ENCODE results near the gene SETBP1. TPM values are rescaled to one million over a fixed set of nuclear protein-coding genes. Genes with fewer than 3 reads are reported as not detected.
A peak's percentile ranks its signal among the peaks of the same experiment; 100 is the strongest.

SETBP1 gene
- total RNA-seq, 1 donor from 2014 or later: 72.8 TPM

DNA sequence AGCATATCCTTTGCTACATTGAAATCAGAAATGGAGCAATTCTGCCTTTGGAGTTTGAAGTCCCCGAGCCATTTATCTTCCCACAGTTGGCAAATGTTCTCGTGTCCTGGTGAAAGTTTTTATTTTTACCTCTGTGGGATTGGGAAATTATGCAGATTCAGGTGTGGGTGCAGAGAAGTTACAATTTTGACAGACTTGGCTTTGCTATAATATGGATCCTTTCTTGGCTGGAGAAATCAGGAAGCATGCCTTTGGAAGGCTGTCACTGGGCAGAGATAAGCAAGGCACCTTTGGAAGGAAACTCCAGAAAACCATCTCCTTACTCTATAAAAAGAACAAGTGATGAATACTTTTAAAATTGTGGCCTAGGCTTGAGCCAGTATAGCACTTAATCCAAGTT, 278.3 kb downstream of the SETBP1 start:
- peaks cover 86% of the 10 kb centered on the region for H3K36me3 Mint-ChIP-seq (ENCODE audit: low read depth)
- no peak overlapping the region for H3K4me3 Mint-ChIP-seq
- no peaks in the 10 kb centered on the region for H3K9me3 Mint-ChIP-seq
- H3K27me3 Mint-ChIP-seq: no peaks in the 10 kb centered on the region
- no peak overlapping the region for H3K27ac Mint-ChIP-seq
- ChIA-PET POLR2A (no interaction called here), CTCF (no interaction called here)
- peaks cover under 1% of the 10 kb centered on the region for H3K4me1 Mint-ChIP-seq
- DNase-seq (no peak), ATAC-seq (ENCODE audit: low read depth) (no peak)
- TF ChIP-seq, protein P1, sequence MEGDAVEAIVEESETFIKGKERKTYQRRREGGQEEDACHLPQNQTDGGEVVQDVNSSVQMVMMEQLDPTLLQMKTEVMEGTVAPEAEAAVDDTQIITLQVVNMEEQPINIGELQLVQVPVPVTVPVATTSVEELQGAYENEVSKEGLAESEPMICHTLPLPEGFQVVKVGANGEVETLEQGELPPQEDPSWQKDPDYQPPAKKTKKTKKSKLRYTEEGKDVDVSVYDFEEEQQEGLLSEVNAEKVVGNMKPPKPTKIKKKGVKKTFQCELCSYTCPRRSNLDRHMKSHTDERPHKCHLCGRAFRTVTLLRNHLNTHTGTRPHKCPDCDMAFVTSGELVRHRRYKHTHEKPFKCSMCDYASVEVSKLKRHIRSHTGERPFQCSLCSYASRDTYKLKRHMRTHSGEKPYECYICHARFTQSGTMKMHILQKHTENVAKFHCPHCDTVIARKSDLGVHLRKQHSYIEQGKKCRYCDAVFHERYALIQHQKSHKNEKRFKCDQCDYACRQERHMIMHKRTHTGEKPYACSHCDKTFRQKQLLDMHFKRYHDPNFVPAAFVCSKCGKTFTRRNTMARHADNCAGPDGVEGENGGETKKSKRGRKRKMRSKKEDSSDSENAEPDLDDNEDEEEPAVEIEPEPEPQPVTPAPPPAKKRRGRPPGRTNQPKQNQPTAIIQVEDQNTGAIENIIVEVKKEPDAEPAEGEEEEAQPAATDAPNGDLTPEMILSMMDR (IDR thresholded peaks at IDR 0.05): no peak
- intact Hi-C loops (cut with micrococcal nuclease): no loop called here

DNA sequence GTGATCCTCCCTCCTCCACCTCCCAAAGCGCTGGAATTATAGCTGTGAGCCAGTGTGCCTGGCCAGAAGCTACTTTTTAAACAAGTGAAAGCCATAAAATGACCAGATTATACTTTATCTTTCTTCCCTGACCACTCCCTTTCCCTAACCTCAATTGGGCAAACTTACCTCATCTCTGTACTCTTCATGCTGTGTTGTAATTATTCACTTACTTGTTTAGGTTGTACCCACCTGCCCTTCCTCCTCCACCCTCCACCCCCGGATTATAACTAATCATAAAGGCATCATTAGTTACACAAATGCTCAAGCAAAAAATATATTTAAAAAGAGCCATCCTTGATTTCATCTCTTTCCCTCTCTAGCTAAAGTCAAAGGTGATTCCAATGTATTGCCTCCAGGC, 279.9 kb downstream of the SETBP1 start:
- no peak for DNase-seq
- POLR2A ChIA-PET: interaction anchor here (0.6 kb wide), 1 partner anchor 281 kb away, joined by 6 read pairs; no protein-coding TSS in a partner anchor
- no peaks in the 10 kb centered on the region for H3K9me3 Mint-ChIP-seq
- no peak for ATAC-seq (ENCODE audit: low read depth)
- H3K27ac Mint-ChIP-seq: no peak overlapping the region
- TF ChIP-seq, protein P1 (IDR thresholded peaks at IDR 0.05): no peak
- intact Hi-C loops (cut with micrococcal nuclease): no loop called here
- no peaks in the 10 kb centered on the region for H3K27me3 Mint-ChIP-seq
- CTCF ChIA-PET: no interaction called here
- H3K4me1 Mint-ChIP-seq: peaks cover 11% of the 10 kb centered on the region
- peaks cover 77% of the 10 kb centered on the region for H3K36me3 Mint-ChIP-seq (ENCODE audit: low read depth)
- H3K4me3 Mint-ChIP-seq: no peak overlapping the region

DNA sequence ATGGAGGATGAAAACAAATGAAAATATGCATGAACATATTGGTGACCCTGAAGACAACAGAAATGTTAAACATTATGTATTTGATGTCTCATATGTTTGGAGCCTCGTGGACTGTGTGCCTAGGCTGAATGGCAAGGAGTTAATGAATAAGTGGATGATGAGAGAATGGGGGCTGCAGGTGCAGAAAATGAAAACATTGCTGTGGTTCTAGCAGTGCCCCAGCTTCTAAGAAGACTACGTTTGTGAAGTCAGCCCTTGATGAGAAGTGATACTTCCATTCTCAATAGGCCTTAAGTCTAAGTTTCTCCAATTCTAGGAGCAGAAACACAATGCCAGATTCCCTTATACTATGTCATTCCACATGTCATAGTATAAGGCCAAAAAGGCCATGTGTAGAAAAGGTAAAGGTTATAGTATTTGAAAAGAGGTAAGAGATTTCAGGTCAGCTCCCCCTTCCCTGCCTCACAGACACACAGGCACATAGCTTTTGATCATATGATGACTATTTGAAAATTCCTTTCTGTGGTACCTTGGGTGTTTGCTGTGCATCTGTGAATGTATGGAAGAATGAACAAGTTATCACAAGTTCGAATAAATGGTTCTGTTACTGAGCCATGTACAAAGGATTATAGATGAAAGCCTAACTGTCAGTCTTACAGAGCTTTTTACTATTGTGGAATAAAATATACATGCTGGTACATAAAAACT, 280.8 kb downstream of the SETBP1 start:
- POLR2A ChIA-PET: no interaction called here
- Mint-ChIP-seq H3K4me3 (no peak overlapping the region), H3K4me1 (peaks cover 20% of the 10 kb centered on the region), H3K9me3 (no peaks in the 10 kb centered on the region), H3K27me3 (no peaks in the 10 kb centered on the region), H3K27ac (no peak overlapping the region), H3K36me3 (ENCODE audit: low read depth) (peaks cover 71% of the 10 kb centered on the region)
- CTCF ChIA-PET: no interaction called here
- TF ChIP-seq, protein P1 (IDR thresholded peaks at IDR 0.05): no peak
- ATAC-seq (ENCODE audit: low read depth) (no peak), DNase-seq (no peak)
- intact Hi-C loops (cut with micrococcal nuclease): no loop called here

DNA sequence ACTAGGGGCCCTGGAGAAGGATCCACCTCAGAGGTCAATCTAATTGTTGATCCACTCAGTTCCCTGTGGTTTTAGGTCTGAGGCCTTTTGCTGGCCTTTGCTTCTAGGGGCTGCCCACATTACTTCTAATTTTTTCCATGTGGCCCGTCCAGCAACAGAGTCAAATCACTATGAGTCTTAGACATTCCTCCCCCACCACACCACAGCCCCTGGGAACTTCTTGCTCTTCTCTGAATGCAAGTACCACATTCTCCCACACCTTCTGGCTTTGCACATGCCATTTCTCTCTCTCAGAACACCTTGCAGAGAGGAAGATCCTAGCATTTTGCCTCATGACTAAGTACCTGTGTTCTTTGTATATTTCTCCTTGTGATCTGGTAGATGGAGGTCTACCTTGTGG, 286.9 kb downstream of the SETBP1 start:
- Mint-ChIP-seq H3K27me3 (no peaks in the 10 kb centered on the region), H3K4me3 (no peak overlapping the region), H3K27ac (peak overlapping the region; percentile 4), H3K9me3 (no peaks in the 10 kb centered on the region), H3K4me1 (peaks cover 42% of the 10 kb centered on the region), H3K36me3 (ENCODE audit: low read depth) (peaks cover 19% of the 10 kb centered on the region)
- ATAC-seq (ENCODE audit: low read depth): no peak
- TF ChIP-seq, protein P1 (IDR thresholded peaks at IDR 0.05): no peak
- CTCF ChIA-PET: no interaction called here
- intact Hi-C loops (cut with micrococcal nuclease): no loop called here
- POLR2A ChIA-PET: no interaction called here
- DNase-seq: no peak

DNA sequence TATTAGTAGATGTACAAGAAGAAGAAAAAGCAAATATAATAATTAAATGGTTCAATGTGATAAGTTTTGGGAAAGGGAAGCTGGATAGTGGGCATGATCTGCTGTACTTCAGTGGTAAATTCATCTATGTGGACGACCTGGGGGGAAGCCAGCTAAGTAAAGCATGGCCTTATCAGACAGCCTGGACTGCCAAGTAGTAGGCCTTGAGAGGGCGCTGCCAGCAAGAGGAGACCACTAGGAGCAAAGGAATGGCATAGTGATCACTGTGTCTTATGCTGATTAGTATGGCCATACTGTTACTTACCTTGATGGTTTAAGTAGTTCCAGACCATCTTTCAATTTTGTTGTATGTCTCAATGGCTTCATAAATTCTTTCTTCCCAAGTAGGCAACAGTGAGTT, 287.6 kb downstream of the SETBP1 start:
- POLR2A ChIA-PET: interaction anchor here (0.6 kb wide), 1 partner anchor 262 kb away, joined by 3 read pairs; no protein-coding TSS in a partner anchor
- H3K36me3 Mint-ChIP-seq (ENCODE audit: low read depth): peaks cover 14% of the 10 kb centered on the region
- no peaks in the 10 kb centered on the region for H3K27me3 Mint-ChIP-seq
- ATAC-seq (ENCODE audit: low read depth): no peak
- H3K4me3 Mint-ChIP-seq: no peak overlapping the region
- no peak overlapping the region for H3K27ac Mint-ChIP-seq
- TF ChIP-seq, protein P1 (IDR thresholded peaks at IDR 0.05): no peak
- no peaks in the 10 kb centered on the region for H3K9me3 Mint-ChIP-seq
- intact Hi-C loops (cut with micrococcal nuclease): loop anchor here (2.0 kb wide), 1 partner anchor 244 kb away; no protein-coding TSS in a partner anchor
- H3K4me1 Mint-ChIP-seq: peaks cover 49% of the 10 kb centered on the region
- no peak for DNase-seq
- CTCF ChIA-PET: no interaction called here
